OCI-LY3 (cell line): Measurements from ENCODE around the gene LAMTOR2.

Source experiments
- H2AFZ ChIP-seq: fragments of 200-600, 300-600 bp; shearing (Covaris generic); 2 replicates; pipeline ENCODE4 v1.6.0; 2014; ENCODE audit warnings: antibody characterized with exemption, low read depth, low read length
- H3K27ac ChIP-seq: fragments of 200-600, 300-600 bp; sonication (generic); 2 replicates; pipeline ENCODE4 v1.5.1; 2014; ENCODE audit warnings: mild to moderate bottlenecking, low read length, moderate library complexity, mixed read lengths
- H3K27me3 ChIP-seq: fragments of 200-600, 300-600 bp; sonication (generic); 2 replicates; pipeline ENCODE4 v1.6.1; 2014; ENCODE audit warnings: low read depth, low read length, mixed read lengths
- H3K36me3 ChIP-seq: fragments of 200-600, 300-600 bp; sonication (generic); replicated peaks from 2 replicates; pipeline ENCODE3; 2014; ENCODE audit warnings: low read depth, low read length, mixed read lengths
- H3K4me1 ChIP-seq: fragments of 300-600, 200-600 bp; sonication (generic); 2 replicates; pipeline ENCODE4 v1.6.1; 2014; ENCODE audit warnings: low read length, mixed read lengths
- H3K4me2 ChIP-seq: fragments of 200-600, 300-600 bp; sonication (generic); 2 replicates; pipeline ENCODE4 v1.6.1; 2014; ENCODE audit warnings: low read length, mixed read lengths
- H3K4me3 ChIP-seq: fragments of 300-600, 200-600 bp; sonication (generic); 2 replicates; pipeline ENCODE4 v1.5.1; 2014; ENCODE audit warnings: antibody characterized with exemption, mild to moderate bottlenecking, low read length, moderate library complexity
- H3K79me2 ChIP-seq: fragments of 300-600, 200-600 bp; shearing (Covaris generic); 2 replicates; pipeline ENCODE4 v1.6.1; 2014; ENCODE audit warnings: mild to moderate bottlenecking, low read length, mixed read lengths
- H3K9ac ChIP-seq: fragments of 300-600, 200-600 bp; shearing (Covaris generic); 2 replicates; pipeline ENCODE4 v1.6.0; 2014; ENCODE audit warnings: mild to moderate bottlenecking, low read length, moderate library complexity
- H3K9me3 ChIP-seq: fragments of 200-600, 300-600 bp; shearing (Covaris generic); 2 replicates; pipeline ENCODE4 v1.6.1; 2014; ENCODE audit warnings: low read length, mixed read lengths; ENCODE audit not compliant: insufficient read depth
- H4K20me1 ChIP-seq: fragments of 200-600, 300-600 bp; sonication (generic); 2 replicates; pipeline ENCODE4 v1.6.1; 2016; ENCODE audit warnings: low read length, mixed read lengths; ENCODE audit not compliant: insufficient read depth
- EZH2phosphoT487 ChIP-seq: fragments of 200-600 bp; shearing (Covaris generic); IDR thresholded peaks from 2 replicates; pipeline ENCODE4 v1.6.1; 2018; ENCODE audit warnings: antibody characterized with exemption, mixed run types, low read depth
- TF ChIP-seq, protein P1 (sequence below): fragments of 200-600, 300-600 bp; sonication (generic); IDR thresholded peaks from 2 replicates; pipeline ENCODE4 v1.5.1; 2014; ENCODE audit warnings: antibody characterized with exemption, low read length, low read depth

The LAMTOR2 gene

DNA sequence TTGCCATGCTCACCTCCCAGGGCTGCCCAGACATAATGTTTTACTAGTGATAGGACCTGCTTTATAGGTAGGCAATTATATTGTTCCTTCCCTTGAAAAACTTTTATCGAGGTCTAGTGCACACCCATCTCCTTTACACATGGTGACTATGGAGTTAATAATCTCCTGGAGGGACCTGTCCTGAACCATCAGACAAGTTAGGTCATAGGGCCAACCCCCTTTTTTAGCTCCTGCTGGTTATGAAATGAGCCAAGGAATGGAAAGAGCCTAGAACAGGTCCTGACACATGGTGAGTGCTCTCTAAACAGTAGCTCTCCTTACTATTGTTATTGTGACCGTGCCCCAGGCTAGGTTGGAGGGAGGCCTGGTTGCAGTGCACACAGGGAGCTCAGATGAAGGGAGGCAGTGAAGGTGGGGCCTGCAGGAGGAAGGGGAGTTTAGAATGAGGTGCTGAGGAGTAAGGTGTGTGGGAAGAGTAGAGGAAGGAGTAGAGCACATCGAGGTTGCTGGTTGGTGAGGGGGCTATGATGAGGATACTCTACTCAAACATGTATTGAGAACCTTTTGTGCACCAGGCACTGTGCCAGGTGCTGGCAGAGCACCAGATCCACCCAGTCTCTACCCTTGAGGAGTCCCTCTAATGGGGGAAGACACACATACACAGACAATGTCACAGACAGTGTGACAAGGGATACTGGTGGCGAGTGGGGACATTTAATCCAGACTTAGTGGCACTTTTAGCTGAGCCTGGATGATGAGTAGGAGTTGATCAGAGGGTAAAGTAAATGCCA, 45.8 kb downstream of the LAMTOR2 start:
- no peak overlapping the region for H2AFZ ChIP-seq
- H3K36me3 ChIP-seq, result no peaks in the 10 kb centered on the region
- no peaks in the 10 kb centered on the region for H3K9me3 ChIP-seq
- no peak overlapping the region for H3K4me2 ChIP-seq
- no peaks in the 10 kb centered on the region for H3K79me2 ChIP-seq
- H3K4me3 ChIP-seq, result no peak overlapping the region
- H3K4me1 ChIP-seq, result peaks cover 58% of the 10 kb centered on the region
- no peak for TF ChIP-seq EZH2phosphoT487
- TF ChIP-seq, protein P1, sequence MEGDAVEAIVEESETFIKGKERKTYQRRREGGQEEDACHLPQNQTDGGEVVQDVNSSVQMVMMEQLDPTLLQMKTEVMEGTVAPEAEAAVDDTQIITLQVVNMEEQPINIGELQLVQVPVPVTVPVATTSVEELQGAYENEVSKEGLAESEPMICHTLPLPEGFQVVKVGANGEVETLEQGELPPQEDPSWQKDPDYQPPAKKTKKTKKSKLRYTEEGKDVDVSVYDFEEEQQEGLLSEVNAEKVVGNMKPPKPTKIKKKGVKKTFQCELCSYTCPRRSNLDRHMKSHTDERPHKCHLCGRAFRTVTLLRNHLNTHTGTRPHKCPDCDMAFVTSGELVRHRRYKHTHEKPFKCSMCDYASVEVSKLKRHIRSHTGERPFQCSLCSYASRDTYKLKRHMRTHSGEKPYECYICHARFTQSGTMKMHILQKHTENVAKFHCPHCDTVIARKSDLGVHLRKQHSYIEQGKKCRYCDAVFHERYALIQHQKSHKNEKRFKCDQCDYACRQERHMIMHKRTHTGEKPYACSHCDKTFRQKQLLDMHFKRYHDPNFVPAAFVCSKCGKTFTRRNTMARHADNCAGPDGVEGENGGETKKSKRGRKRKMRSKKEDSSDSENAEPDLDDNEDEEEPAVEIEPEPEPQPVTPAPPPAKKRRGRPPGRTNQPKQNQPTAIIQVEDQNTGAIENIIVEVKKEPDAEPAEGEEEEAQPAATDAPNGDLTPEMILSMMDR, result no peak
- no peak overlapping the region for H3K9ac ChIP-seq
- peaks cover 21% of the 10 kb centered on the region for H3K27me3 ChIP-seq
- no peak overlapping the region for H3K27ac ChIP-seq
- peaks cover 6% of the 10 kb centered on the region for H4K20me1 ChIP-seq

DNA sequence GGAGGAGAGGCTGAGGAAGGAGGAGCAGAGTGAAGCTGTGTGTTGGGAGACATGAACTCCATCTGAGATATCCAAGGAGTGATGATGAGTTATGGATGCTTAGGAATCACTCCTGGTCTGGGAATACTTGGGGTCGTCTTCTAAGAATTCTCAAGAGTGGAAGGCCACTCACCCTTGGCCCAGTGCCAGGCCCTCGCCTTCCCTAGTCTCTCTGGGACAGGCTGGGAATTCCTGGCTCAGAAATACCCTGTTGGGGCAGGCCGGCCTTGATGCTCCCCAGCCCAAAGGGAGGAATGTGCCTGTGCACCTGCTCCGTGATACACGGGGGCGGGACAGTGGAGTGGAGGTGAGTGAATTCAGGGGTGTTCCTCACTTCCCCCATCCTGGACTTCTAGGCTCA, 47.3 kb downstream of the LAMTOR2 start:
- Histone ChIP-seq H3K9ac (no peak overlapping the region), H3K4me2 (no peak overlapping the region), H3K4me1 (peaks cover 51% of the 10 kb centered on the region), H3K36me3 (no peaks in the 10 kb centered on the region), H2AFZ (no peak overlapping the region), H3K79me2 (no peaks in the 10 kb centered on the region), H3K27ac (no peak overlapping the region), H3K9me3 (no peaks in the 10 kb centered on the region), H4K20me1 (peaks cover 3% of the 10 kb centered on the region), H3K4me3 (no peak overlapping the region), H3K27me3 (peaks cover 16% of the 10 kb centered on the region)
- no peak for TF ChIP-seq EZH2phosphoT487
- TF ChIP-seq, protein P1, result no peak

DNA sequence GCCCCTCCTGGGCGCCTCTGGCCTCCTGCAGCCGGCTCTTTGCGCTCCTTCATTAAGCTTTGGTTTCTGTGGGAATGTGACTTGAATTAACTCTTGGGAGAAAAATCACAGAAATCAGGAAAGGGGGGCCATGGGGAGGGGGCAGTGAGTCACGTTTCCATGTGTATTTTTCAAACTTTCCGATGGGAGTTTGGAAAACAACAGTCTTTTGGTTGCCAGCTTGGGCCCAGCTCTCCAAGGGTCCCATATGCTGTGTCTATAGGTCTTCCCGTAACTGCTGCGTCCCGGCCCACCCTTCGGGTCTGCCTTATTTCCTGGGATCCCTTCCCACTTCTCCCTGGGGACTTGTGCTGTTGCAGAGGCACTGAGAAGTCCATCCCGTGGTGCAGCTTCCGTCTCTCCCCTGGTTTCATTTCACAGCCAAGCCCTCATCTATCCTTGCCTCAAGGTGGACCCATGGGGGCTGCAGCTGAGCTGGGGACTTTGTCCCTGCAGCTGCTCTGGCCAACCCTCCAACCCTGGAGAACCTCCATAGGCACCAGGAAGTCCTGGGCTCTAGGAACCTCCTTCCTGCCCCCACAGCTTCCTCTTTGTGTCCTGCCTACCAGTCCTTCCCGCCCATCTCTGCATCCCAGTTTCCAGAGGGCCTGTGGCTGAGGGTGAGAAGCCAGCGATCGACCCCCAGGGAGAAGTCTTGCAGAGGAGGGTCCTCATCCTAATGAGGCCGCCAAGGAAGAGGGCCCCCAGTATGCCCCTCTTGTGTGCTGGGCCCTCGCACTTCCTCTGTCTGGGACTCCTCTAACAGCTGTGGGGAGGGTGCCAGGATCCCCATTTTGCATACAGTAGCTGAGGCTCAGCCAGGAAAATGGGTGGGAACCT, 48.3 kb downstream of the LAMTOR2 start:
- Histone ChIP-seq H3K9me3 (no peaks in the 10 kb centered on the region), H3K79me2 (no peaks in the 10 kb centered on the region), H3K36me3 (no peaks in the 10 kb centered on the region), H3K27me3 (peaks cover 16% of the 10 kb centered on the region), H4K20me1 (no peaks in the 10 kb centered on the region), H2AFZ (no peak overlapping the region), H3K9ac (no peak overlapping the region), H3K4me3 (no peak overlapping the region), H3K4me1 (peaks cover 43% of the 10 kb centered on the region), H3K27ac (no peak overlapping the region), H3K4me2 (0 out of 2 replicates have a peak overlapping the region, but pooled peaks have one; percentile 13)
- TF ChIP-seq EZH2phosphoT487, result no peak
- TF ChIP-seq, protein P1, result no peak

DNA sequence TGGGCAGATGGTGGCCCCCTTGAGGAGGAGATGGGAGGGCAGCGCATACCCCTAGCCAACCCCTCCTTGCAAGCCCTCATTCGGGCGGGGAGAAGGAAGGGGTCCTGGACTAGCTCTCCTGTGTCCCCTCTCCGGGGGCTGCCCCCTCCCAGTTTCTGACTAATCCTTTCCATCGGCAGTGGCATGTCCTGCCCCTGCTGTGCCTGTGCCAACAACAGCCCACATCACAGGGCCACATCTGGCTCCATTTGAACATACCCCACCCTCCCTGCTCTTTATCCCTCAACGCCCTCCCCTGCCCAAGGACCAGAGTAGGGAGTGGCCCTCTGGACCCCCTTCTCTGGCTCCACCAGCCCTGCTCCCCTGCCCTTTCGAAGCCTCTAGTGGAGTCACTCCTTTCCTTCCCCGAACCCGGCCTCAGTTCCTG, 49.0 kb downstream of the LAMTOR2 start:
- H3K9ac ChIP-seq, result no peak overlapping the region
- H3K4me1 ChIP-seq, result peaks cover 36% of the 10 kb centered on the region
- TF ChIP-seq, protein P1, result no peak
- no peak for TF ChIP-seq EZH2phosphoT487
- H2AFZ ChIP-seq, result no peak overlapping the region
- no peaks in the 10 kb centered on the region for H3K36me3 ChIP-seq
- H3K27ac ChIP-seq, result no peak overlapping the region
- no peaks in the 10 kb centered on the region for H3K9me3 ChIP-seq
- no peak overlapping the region for H3K4me3 ChIP-seq
- peak overlapping the region; percentile 13; the same call in 1 of the 2 replicates for H3K4me2 ChIP-seq
- no peaks in the 10 kb centered on the region for H4K20me1 ChIP-seq
- H3K79me2 ChIP-seq, result no peaks in the 10 kb centered on the region
- peaks cover 13% of the 10 kb centered on the region for H3K27me3 ChIP-seq
